Ecto neural progenitor cell (in vitro differentiated cells): ENCODE data around the gene DPCD.

Source experiments
- DNase-seq: peaks from one replicate; pipeline ENCODE4 v3.0.0-alpha.2; 2018; ENCODE audit warnings: low spot score

Gene DPCD

GRCh38 chr10:101567165-101568006 is 20.7 kb upstream of the DPCD start:
- DNase-seq = no peak

DNA sequence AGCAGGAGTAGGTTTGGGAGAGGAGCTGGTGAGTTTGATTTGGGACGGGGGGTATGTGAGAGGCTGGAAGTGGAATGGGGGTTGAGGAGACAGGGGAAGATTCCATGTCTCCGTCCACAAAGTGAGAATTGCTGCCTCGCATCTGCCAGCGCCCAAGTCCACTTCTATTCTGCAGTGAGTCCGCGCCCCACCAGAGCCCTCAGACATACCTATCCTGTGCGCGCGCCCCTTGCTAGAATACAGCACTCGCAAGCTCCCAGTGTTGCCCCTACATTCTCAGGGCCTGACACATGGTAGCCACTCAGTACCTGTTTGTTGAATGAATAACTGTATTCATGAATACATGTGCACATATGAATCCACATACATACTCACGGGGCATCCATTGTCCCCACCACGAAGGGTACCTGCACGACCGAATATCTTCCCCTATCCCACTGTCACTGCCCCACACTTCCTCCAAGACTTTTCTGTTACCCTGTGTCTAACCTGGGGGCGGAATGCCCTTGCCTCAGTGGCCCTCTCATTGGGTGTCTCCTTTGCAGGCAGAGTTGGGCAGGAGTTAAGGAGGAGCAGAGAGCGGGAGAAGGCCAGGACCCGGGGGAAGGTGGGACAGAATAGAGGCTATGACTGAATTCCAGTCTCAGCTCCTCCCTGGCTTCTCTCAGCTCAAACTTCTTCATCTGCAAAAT is 19.9 kb upstream of the DPCD start:
- DNase-seq = no peak

DNA sequence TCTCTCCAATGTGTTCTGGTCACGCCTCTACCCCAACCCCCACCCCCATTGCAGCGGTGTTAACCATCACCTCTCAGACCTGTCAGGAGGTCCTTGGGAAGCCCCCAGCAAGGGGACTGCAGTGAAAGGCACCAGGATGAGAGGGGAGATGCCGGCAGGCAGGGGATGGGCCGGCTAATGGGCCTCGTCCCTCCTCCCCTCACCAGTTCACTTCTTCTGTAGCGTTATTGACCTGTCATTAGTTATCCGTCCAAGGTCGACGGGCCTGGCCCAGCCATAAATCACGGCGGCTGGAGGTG is 18.8 kb upstream of the DPCD start:
- no peak for DNase-seq

GRCh38 chr10:101569622-101570427 is 18.3 kb upstream of the DPCD start:
- peak; percentile 90 for DNase-seq

DNA sequence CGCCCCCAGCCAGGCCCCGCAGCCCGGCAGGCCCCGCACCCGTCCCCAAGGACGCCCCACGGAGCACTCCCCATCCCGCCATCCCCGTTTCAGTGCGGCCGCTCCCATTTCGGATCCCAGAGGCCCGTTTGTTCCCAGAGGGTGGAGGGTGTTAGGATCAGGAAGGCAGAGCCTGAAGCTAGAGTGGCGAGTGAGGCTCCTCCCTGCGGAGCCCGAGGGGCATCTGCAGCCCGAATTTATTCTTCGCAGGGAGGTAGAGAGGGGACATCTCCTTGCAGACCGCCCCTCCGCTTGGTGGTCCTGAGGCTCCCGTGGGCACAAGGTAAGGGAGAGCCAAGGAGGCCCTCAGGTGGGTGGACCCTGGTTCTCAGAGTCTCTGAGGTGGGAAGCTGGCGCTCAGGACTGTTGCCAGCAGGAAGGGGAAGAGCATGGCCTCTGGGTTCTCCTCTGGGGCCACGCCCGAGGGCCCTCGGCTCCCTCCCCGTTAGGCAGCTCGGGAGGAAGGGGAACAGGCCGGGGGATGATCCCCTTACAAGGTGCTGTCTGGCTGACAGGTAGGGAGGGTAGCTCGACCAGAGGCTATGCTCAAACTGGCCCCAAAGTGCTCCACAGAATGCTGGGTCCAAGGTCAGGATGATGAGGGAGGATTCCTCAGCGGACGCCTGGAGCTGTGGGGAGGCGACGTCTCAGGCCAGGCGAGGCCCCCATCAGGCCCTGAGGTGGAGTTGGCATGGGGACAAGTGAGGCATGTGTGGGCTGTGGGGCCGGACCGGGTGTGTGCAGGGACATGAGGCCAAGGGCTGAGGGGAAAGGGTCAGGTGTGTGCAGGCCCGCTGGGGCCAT is 17.5 kb upstream of the DPCD start:
- no peak for DNase-seq

DNA sequence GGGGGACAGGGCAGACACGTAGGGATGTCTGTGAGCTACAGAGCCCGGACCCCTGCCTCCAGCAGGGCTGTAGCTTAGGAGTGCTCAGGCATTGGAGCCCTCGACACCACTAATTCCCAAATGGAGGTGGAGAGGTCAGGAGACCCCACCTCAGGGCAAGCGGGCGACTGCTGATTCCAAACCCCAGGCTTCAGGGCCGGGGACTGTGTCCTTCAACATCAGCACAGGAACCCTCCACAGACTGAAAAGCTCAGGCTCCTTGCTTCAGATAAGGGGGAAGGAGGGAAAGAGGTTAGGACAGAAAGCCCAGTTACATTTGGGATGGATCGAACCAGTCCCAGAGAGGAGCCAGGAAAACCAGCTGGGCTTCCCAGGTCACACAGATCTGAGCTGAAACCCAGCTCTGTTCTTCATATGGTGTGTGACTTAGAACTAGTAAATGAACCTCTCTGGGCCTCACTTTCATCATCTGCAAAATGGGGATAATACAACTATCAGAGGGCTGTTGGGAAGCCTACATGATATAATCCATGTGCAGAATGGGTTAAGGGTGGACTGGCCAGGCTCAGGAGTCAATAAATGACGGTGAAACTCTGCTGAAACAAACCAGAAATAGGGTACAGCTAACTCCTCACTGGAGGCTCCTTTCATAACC is 16.7 kb upstream of the DPCD start:
- no peak for DNase-seq

GRCh38 chr10:101572126-101572525 is 16.0 kb upstream of the DPCD start:
- DNase-seq = no peak

GRCh38 chr10:101572785-101573184 is 15.3 kb upstream of the DPCD start:
- DNase-seq = no peak

GRCh38 chr10:101573885-101574753 is 14.0 kb upstream of the DPCD start:
- no peak for DNase-seq

- DNase-seq = no peak
These were observed 13.0 kb upstream of the DPCD start for GRCh38 chr10:101575091-101575490.

- no peak for DNase-seq
These were observed 12.4 kb upstream of the DPCD start for GRCh38 chr10:101575580-101576210.

GRCh38 chr10:101576211-101576863 is 11.8 kb upstream of the DPCD start:
- DNase-seq = no peak

GRCh38 chr10:101577121-101577871 is 10.8 kb upstream of the DPCD start:
- no peak for DNase-seq

- DNase-seq = no peak
These were observed 9.9 kb upstream of the DPCD start for GRCh38 chr10:101578192-101578591.

- DNase-seq = no peak
These were observed 9.2 kb upstream of the DPCD start for GRCh38 chr10:101578803-101579515.

DNA sequence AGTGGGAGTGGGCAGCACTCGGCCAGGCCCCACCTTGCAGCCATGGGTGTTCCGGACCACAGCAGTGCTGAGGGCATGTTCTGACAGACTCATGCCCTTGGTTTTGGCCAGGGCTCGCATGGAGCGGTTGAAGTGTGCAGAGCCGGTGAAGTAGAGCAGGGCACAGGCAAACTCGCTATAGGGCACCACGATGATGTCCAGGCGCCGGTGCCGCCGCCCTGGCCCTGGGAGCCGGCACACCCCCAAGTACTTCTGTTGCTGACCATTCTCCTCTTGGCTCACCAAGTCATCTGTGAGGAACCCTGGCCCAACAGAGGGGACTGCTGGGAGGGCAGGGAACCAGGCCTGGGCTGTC is 8.6 kb upstream of the DPCD start:
- no peak for DNase-seq

- DNase-seq = no peak
These were observed 7.4 kb upstream of the DPCD start for GRCh38 chr10:101580486-101581399.
